ENCODE results near the gene SRL.
"Not testable (repeated sequence)": the region's sequence is repeated elsewhere in the genome, so short reads cannot be mapped to it uniquely, and the experiment has no call there.

The SRL gene

DNA sequence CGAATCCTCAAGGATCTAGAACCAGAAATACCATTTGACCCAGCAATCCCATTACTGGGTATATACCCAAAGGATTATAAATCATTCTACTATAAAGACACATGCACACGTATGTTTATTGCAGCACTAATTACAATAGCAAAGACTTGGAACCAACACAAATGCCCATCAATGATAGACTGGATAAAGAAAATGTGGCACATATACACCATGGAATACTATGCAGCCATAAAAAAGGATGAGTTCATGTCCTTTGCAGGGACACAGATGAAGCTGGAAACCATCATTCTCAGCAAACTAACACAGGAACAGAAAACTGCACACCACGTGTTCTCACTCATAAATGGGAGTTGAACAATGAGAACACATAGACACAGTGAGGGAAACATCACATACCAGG, 85.4 kb downstream of the SRL start:
- not testable (repeated sequence) for DNase-seq

DNA sequence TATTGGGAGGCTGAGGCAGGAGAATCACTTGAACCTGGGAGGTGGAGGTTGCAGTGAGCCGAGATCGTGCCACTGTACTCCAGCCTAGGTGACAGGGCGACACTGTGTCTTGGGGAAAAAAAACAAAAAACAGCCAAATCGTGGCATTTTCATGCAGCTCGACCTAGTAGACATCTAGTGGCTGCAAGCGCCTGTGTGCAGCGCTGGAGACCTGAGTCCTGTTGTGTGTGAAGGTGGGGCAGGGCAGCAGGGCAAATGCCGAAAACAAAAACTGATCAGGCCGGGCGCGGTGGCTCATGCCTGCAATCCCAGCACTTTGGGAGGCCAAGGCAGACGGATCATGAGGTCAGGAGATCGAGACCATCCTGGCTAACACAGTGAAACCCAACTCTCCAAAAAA, 88.5 kb downstream of the SRL start:
- DNase-seq = not testable (repeated sequence)

DNA sequence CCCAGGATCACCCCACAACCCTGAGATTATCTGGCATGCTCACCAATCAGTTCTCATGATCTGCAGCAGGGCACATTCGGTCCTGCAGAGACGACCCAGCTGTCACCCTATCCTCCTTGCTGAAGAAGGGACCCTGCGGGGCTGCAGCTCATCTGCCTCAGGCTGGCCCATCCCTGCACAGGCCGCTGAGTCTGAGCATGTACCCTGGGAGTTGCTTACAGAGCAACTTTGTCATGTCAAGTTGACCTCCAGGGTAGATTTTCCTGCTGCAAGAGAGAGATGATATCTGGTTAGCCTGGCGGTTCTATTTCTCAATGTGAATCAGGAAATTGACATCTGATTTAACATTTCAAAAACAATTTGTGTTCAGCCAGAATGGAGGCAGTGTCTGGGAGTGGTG, 89.6 kb downstream of the SRL start:
- DNase-seq = no peak

DNA sequence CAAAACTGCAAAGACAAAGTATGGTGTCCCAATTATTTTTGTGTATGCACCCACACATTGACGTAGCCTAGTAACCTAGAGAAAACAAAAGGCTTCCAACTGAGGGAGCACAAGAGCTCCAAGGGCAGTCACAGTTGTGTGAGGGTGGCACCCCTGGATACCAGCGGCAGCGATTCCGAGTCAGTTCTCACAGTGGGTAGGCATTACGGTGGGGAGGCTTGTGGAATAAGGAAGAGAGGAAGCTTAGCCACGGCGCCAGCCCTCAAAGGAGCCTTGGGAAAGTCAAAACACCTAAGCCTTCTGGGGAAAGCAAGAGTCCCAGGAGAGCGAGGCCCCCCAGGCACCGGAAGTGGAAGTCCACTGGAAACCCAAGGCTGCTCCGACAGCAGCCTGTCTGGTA, 94.6 kb downstream of the SRL start:
- no peak for DNase-seq

DNA sequence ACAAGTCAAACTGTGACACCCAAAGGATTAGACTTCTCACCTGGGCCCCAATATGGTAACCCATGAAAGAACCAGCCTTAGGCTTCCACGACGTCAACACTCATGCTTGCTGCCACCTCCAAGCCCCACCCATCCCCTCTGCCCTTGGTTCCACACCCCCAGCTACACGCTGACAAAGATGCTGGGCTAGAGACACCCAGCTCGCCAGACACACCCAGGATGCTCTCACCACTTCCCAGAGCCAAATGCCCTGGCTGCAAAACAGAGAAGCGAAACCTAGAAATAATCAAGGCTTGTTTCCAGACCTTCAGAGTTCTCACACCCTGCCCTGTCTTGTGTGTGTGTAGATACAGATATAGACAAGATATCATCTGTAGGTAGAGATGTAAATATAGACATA, 99.6 kb downstream of the SRL start:
- DNase-seq = no peak

DNA sequence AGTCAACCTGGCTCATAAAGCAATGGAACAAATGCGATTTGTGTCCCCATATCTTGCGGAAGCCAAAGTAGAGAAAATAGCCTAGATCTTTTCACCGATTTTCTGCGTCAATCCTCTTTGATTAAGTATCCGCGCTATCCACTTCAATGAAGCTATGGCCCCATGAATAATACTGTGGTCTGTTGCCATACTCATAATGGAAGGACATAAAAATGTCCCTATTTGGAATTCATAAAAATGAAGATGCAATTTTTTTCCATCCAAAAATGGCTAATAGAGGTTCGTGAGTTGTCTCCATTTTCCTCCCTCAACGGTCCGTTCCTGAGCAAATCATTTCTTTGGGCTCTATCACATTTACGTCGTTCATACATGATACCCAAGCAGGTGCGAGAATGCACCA, 100.3 kb downstream of the SRL start:
- DNase-seq = no peak

DNA sequence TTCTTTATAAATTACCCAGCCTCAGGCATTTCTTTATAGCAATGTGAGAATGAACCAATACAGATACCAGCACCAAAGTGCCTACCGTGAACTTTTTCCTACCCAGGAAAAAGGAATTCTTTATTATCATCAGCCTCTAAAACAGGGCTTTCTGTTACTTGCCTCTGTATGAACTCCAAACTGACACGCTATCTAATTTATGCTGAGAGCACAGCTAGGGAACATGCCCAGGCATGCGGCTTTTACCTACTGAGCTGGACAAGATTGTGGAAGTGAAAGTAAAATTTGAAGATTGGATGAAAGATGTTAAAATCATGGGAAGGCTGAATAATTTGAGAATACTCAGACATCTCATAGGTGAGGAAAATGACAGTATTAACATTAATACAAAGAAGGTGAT, 101.2 kb downstream of the SRL start:
- DNase-seq = no peak

DNA sequence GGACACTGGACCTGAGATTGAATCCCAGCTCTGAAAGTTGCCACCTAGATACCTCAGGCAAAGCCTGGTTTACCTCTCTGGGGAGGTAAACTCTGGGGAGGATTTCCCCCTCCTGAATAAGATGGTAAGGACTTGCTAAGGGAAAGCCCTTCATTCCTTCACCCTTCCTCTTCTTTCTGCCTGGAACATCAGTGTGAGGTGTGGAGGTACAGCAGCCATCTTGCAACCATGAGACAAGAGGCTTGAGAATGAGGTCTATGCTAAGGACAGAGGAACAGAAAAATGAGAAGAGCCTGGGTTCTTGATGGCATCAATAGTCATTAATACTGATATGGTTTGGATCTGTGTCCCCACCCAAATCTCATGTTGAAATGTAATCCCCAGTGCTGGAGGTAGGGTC, 101.9 kb downstream of the SRL start:
- DNase-seq = no peak
